NCI-H1930 (cell line): ENCODE data around the gene ADSS1.
"Not testable (repeated sequence)": the region's sequence is repeated elsewhere in the genome, so short reads cannot be mapped to it uniquely, and the experiment has no call there.

Experiments used
- DNase-seq, 2 experiments: peaks; one replicate each; lab custom pipeline; 2025; lab: John Stamatoyannopoulos, UW

The ADSS1 gene

DNA sequence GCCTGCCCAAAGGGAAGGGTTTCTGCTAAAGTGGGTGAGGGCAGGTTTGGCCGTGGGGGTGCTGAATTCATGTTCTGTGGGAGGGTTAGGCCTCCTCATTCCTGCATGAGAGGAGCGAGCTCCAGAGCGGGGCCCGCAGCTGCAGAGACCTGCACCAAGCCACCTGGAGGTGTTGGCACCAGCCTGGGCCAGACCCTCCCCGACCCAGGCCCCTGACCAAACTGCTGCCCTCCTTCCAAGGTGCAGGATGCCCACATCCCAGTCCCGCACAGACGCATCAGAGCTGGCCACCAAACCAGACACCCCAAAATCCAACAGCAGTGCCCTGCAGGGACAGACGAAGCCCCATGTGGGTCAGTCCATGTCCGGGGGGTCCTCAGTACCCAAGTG lies 10.6 kb downstream of the ADSS1 start:
- DNase-seq: no peak

DNA sequence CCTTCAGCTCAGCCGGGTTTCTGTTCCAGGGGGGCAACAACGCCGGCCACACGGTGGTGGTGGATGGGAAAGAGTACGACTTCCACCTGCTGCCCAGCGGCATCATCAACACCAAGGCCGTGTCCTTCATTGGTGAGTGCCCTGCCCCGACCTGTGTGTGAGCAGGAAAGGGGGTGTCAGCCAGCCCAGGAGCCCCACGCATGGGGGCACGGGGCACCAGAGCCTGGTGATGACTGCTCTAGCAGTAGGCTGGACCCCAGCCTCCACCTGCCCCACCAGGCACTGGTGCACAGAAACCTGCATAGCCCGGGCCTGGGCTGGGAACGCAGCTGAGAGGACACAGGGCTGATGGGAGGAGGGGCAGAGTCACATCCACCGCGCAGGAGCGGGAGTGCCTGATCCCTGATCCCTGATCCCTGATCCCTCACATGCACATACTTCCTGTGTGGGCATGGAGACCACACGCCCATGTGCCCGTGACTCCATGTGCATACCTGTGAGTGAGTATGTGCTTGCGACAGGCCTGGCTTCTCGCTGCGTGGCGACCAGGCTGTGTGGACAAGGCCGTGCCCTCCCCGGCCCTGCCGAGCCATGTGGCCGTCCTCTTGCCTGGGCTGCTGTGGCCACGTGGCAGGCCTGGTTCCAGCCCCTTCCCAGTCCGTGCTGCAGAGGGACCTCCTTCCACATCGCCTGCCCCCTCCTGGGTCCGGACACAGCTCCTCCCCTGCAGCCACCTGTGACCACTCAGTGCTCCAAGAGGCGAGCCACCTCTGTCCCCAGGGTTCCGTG lies 11.2 kb downstream of the ADSS1 start:
- DNase-seq: no peak

DNA sequence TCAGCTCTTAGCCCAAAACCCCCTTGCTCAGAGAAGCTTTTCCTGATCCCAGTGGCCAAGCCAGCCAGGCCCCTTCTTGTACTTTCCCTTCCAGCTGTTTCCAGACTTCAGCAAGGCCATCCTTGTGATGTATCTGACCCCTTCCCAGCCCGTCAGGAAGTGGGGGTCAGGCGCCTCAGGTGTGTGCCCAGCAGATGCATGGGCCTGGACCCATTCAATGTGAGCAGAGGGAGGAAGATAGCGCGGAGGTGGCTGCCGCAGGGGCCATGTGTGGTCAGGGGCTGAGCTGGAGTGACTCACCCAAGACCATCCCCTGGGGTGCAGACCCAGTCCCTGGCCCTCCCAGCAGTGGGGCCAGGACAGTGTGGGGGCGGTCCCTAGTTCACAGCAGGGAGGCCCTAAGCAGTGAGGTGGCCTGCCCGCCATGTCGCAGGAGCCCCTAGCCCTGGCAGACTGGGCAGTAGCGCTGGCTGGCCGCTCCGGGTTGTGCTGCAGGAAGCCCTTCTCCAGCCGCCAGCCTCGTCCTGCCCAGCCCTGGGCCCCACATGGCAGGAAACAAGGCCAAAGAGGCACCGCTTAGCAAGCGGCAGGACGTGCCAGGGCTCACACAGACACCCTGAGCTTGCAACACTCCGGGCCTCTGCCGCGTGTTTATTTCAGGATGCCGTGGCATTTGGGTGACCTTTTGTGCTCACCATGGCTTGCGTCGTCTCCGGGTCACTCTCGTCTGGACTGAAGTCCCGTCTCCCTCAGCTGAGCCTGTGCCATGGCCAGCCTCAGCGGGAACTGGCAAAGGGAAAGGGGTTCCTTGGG lies 12.0 kb downstream of the ADSS1 start:
- DNase-seq: no peak

DNA sequence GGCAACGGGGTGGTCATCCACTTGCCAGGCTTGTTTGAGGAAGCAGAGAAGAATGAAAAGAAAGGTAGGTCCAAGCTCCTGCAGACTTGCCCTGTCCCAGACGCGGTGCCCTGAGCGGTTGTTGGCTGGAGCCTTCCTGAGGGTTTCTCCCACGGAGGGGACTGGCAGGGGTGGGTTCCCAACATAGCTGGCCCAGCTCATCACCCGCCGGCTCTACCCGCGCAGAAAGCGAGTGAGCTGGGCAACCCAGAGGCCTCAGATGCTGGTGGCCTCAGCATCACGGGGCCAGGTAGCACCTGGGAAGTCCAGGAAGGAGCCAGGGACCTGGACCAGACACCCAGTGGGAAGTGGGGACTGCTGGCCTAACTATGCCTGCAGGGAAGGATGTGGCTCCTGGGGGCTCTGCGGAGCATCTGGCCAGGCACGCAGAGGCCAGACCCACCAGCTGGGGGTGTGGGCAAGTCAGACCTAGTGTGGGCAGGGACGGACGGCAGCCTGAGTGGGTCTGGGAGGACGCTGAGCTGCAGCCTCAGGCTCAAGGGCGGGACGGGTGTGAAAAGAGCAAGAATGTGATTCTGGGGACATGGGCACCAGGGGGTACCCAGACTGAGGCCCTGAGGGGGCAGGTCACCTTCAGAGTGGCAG lies 14.5 kb downstream of the ADSS1 start:
- DNase-seq: no peak

DNA sequence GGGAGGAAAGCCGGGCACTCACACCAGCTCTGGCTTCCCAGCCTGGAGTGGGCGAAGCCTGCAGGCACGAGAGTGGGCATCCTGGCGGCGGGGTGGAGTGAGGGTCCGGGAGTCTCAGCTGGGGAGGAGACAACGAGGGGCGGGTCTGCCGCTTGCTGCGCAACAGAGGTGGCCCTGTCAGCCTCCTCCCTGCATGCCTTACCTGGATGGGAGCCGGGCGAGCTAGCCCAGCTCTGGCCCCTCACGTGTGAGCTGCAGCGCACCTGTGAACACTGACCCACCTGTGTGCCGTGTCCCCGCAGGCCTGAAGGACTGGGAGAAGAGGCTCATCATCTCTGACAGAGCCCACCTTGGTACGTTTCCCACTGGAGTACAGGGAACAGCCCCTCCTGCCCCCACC lies 15.0 kb downstream of the ADSS1 start:
- no peak for DNase-seq

DNA sequence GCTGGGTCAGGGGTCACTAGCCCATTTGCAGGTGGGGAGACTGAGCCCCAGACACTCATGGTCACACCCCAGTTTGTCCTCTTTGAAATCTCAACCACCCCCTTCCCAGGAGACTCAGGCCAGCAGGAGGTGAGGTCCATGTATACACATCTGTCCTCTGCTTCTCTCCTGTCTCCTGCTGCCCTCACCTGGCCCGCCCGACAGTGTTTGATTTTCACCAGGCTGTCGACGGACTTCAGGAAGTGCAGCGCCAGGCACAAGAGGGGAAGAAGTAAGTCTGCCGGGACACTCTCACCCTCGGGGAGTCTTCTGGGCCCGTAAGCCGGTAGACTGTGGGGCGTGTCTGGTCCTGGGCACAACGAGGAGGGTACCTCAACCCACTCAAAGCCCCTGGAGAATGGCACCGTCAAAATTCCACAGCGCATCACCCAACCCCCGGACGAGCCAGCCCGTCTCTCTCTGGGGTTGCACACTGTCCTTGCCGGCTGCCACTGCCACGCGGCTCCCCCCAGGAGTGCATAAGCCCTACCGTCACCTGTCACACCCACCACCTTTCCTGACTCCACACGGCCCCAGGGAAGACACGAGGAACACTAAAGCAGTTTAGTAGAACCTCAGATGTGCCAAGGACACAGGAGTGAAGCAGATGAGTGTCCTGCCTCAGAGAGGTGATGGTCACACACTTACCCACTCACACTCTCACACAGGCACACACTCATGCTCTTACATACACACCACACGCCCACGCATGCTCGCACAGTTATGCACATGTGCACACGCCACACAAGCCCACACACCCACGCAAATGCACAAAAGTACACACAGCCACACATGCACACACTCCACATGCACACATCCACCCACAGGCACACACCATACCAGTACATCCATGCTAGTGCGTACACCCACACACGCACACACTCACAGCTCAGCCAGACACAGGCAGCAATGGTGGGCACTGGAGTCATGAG lies 15.8 kb downstream of the ADSS1 start:
- DNase-seq: no peak

DNA sequence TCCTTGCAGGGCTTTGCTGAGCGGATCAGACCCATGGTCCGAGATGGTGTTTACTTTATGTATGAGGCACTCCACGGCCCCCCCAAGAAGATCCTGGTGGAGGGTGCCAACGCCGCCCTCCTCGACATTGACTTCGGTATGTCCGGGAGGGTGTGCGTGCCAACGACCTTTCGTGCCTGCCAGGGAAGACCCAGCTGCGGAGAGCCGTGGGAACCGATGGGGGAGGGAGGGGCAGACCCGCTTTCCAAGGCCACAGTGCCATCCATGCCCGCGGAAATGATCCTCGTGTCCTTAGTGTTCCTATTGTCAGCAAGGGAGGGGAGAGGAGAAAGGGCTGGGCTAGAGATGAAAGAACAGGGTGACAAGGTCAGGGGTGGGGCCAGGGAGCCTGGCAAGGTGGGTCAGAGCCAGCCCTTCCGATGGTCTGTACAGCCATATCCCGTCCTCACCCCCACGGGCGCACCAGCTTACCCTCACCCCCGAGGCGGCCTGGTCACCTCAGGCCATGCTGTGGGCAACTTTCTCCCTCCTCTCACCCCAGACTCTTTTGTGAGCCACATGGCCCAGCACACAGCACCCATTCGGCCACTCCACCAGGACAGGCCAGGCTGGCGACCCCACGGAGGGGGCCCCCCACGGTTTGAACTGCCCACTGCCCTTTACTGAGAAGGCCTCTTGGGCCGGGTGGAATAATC lies 17.2 kb downstream of the ADSS1 start:
- DNase-seq: no peak

DNA sequence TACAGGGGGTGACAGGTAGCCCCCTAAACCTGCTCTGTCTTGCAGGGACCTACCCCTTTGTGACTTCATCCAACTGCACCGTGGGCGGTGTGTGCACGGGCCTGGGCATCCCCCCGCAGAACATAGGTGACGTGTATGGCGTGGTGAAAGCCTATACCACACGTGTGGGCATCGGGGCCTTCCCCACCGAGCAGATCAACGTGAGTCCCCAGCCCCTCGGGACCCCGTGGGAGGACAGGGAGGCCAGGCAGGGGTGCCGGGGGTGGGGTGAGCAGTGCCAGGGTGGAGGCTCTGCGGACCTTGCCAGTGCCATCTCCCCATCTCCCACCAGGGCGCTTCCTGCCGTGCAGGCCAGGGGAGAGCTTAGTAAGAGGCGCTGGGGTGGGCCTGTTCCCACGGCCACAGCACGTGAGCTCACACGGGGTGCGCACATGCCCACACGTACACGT lies 17.8 kb downstream of the ADSS1 start:
- no peak for DNase-seq

DNA sequence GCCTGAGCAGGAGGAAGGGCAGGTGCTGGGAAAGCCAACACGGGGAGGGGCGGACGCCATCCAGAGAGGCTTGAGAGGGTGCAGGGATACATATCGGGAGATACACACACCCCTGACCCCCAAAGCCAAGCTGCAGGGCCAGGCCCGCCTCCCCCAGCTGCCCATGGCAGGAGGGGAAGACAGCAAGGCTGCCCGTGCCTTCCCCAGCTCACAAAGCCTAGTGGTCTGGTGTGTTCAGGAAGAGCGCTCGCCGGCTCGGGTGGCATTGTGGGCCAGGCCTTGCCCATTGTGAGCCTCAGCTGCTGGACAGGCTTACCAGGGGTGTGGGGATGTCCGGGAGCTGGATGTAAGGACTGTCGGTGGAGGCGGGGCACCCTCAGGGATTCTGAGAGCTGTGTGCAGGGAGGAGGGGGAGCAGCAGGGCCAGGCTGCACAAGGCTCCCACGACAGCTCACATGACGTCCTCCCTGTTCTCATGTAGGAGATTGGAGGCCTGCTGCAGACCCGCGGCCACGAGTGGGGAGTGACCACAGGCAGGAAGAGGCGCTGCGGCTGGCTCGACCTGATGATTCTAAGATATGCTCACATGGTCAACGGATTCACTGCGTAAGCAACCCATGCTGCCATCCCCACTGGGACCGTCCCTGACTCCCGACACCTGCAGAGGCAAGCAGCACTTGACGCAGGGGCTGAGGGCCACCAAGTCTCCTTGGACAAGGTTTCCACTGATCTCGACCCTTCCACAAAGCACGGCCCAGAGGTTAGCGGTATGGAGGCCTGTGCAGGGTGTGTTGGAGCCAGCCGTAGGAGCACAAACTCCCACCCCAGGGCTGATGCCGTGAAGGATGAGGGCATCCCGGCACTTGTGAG lies 18.8 kb downstream of the ADSS1 start:
- no peak for DNase-seq

DNA sequence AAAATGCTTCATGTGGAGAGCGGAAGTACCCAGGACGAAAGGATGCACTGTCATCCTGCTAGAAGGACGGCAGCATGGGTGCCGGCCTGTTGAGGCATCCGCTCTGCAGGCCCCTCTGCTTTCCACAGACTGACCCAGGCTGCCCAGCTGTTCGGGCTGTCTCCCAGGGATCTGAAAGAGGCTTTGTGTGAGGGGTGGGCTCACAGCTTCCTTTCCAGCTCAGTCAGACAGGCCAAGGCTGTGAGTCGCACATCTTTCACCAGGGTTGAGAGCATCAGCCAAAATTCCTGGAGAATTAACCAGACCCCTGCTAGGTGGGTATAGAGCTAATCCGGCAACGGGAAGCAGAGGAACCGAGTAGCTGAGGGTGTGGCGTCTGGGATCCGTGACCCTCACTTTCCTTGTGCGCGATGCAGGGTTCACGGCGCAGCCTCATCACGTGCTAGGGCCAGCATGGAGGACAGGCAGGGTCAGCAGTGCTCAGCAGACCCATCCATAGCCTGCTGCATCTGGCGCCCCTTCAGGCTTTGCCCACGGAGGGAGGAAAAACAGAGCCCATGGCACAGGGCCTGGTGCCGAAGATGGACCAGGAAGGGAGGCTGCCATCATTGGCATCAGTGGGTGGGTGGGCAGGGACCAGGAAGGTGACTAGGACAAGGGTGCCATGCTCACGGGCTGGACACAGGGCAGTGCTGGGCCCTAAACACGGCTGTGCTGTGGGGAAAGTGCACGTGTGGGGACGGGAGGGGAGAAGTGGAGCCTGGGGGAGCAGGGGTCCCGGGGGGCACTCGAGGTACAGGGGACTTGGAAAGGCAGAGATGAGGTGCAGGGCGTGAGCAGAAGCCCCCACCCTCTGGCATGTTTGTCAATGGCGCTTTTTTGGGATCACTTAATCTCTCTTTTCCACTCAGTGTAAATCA lies 19.7 kb downstream of the ADSS1 start:
- DNase-seq: no peak

DNA sequence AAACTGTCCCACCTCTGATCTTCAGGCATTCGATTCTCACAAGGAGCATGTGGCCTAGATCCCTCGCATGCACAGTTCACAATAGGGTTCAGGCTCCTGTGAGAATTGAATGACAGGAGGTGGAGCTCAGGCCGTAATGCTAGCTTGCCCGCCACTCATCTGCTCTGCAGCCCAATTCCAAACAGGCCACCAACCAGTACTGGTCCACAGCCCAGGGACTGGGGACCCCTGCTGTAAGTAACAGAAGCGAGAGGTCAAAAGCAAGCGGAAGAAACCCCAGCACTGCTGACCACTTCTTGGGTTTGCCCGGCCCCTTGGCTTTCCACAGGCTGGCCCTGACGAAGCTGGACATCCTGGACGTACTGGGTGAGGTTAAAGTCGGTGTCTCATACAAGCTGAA lies 20.5 kb downstream of the ADSS1 start:
- DNase-seq: no peak

DNA sequence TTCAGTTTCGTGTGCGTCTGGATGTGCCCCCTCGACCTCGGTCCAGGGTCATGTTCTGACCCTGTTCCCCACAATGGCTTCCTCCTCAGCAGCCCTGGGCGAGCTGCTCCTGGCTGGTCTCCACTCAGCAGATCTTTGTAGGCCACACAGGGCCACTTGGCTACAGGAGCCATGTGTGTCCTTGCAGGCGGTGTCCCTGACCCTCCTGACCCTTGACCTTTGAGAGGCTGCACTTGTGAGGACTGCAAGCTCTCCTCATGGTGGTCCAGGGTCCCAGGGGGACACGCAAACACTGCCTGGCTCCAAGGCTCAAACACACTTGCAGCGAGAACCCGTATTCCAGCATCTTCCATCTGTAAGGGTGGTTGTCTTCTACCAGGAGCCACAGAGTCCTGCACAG lies 21.4 kb downstream of the ADSS1 start:
- no peak for DNase-seq

DNA sequence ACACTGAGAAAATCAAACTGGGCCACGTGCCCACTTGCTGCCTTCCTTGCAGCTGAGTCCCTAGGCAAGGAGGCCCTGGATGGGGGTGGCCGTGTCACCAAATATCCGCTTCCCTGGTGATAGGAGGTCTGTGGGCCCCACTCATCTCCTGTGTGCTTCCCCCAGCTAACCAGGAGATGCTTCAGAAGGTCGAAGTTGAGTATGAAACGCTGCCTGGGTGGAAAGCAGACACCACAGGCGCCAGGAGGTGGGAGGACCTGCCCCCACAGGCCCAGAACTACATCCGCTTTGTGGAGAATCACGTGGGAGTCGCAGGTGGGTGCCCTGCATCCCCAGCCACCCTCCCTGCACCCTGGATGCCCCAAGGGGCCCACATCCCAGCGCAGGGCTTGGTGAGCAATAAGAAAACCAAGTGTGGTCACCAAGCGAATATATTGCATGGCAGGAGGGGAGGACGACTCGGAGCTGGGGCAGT lies 22.1 kb downstream of the ADSS1 start:
- DNase-seq: no peak

DNA sequence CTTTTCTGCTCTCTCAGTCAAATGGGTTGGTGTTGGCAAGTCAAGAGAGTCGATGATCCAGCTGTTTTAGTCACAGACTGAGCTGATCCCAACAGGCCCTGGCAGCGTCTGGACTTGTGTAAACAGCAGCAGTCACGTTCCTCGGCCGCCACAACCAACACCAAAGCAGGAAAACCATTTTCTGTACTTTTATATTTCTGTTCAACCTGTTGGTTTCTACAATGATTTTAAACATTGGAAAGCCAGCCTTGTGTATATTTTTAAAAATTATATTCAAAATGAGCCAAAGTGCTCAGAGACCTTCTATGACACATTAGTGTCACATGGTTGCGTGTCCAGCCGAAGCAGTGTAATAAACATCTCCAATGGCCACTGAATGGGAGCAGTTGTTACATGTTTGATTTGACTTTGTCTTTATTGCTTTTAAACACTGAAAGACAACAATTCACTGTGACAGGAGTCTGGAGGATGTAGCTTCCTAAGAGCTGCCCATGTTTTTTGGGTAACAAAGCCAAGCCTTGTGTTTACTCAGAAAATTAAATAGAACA lies 23.0 kb downstream of the ADSS1 start:
- no peak for DNase-seq

DNA sequence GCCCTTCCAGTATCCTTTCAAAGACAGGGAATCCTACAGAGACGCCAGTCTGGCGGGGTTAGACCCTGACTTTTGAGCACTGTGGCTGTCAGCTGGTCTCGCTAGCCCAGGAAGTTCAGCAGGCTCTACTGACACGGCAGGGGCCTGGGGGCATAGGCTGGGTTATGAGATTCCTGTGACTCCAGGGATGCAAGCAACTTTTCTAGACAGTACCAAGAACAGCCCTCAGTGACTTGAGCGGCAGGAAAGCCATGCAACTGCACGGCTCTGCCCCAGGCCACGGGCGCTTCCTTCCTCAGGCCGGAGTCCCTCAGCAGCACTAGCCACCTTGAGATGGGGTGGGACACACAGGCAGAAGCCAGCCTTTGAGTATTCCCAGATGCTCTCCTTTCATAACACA lies 23.8 kb downstream of the ADSS1 start:
- no peak for DNase-seq

DNA sequence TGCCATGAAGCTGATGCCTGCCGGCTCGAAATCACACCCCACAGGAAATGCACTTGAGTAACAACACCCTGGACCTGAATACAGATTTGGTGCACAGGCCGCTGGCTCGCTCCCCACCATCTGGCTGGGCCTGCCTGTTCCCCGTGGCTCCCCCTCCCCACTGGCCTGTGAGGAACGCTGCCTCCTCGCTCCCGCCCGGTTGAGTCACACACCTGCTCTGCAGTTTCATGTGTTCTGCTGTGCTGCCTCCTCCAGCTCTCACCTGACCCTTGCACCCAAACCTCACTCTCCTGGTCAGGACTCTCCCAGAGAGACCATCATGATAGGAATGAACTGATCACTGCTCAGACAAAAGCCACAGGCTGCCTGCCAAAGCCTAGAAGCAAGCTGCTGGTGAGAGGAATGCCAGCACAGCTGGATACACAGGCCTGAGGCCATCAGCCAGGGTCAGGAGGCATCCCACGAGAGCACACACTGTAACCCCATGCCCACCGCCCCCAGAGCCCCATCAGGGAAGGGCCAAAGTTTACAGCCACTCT lies 25.2 kb downstream of the ADSS1 start:
- no peak for DNase-seq

DNA sequence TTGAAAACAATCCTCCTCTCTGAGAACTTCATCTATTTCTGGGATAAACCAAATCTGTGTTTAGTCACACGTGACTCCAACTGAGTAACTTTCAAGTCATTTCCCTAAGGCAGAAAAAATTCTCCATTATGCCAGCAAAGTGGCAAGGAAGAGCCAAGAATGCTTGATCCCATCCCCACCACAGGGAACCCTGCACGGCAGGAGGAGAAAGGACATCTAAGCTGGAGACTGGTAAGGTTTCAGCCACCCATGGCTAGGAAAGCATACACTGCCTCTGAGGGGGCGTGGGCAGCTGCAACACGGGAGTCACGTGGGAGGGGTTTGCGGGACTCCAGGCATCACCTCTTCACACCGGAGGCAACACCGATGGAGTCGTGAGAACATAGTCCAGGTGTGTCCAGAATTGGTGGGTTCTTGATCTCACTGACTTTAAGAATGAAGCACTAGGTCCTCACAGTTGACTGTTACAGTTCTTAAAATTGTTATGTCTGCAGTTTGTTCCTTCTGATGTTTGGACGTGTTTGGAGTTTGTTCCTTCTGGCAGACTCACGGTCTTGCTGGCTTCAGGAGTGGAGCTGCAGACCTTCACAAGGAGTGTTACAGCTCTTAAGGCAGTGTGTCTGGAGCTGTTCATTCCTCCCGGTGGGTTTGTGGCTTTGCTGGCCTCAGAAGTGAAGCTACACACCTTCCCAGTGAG lies 26.2 kb downstream of the ADSS1 start:
- DNase-seq: no peak

DNA sequence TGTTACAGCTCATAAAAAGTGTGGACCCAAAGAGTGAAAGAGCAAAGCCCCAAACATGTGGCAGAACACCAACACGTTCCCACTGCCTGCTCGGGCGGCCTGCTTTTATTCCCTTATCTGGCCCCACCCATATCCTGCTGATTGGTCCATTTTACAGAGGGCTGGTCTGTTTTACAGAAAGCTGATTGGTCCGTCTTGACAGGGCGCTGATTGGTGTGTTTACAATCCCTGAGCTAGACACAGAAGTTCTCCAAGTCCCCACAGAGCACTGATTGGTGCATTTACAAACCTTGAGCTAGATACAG lies 26.7 kb downstream of the ADSS1 start:
- not testable (repeated sequence) for DNase-seq
